Measurements from ENCODE around the gene AUH. TPM values are rescaled to one million over a fixed set of nuclear protein-coding genes. Genes with fewer than 3 reads are reported as not detected.

AUH gene
- total RNA-seq, 2 donors from 2014 or later: 58.0 to 76.1 TPM

- DNase-seq (ENCODE audit: low spot score): no peak
- H3K4me3 ChIP-seq: no peak overlapping the region
- H3K36me3 ChIP-seq: no peaks in the 10 kb centered on the region
- no peak overlapping the region for H3K27ac ChIP-seq
- no peaks in the 10 kb centered on the region for H3K27me3 ChIP-seq (replicated peaks; ENCODE audit: insufficient read depth)
- intact Hi-C loops (cut with DNase I): loop anchor here (5.0 kb wide), 1 partner anchor 66 kb away; the partner anchor contains the start of gene AUH
- no peaks in the 10 kb centered on the region for H3K4me1 ChIP-seq (replicated peaks)
- no peaks in the 10 kb centered on the region for H3K9me3 ChIP-seq
- no peak for TF ChIP-seq POLR2AphosphoS5 (IDR thresholded peaks at IDR 0.05)
- TF ChIP-seq CTCF (IDR thresholded peaks at IDR 0.05): no peak
- no peak for TF ChIP-seq POLR2A (IDR thresholded peaks at IDR 0.05)
These were observed 65.4 kb downstream of the AUH start for GRCh38 chr9:91296354-91296753.

GRCh38 chr9:91295357-91295756 is 66.4 kb downstream of the AUH start:
- no peak overlapping the region for H3K4me3 ChIP-seq
- no peaks in the 10 kb centered on the region for H3K9me3 ChIP-seq
- intact Hi-C loops (cut with DNase I): loop anchor here (5.0 kb wide), 1 partner anchor 67 kb away; the partner anchor contains the start of gene AUH
- no peaks in the 10 kb centered on the region for H3K4me1 ChIP-seq (replicated peaks)
- H3K36me3 ChIP-seq: no peaks in the 10 kb centered on the region
- no peak for DNase-seq (ENCODE audit: low spot score)
- 95% methylated on average over 2 of the region's 2 CpGs for WGBS
- no peaks in the 10 kb centered on the region for H3K27me3 ChIP-seq (replicated peaks; ENCODE audit: insufficient read depth)
- no peak for TF ChIP-seq POLR2A (IDR thresholded peaks at IDR 0.05)
- TF ChIP-seq CTCF (IDR thresholded peaks at IDR 0.05): no peak
- TF ChIP-seq POLR2AphosphoS5 (IDR thresholded peaks at IDR 0.05): no peak
- H3K27ac ChIP-seq: no peak overlapping the region

GRCh38 chr9:91291866-91292265 is 69.9 kb downstream of the AUH start:
- no peak for DNase-seq (ENCODE audit: low spot score)
- TF ChIP-seq CTCF (IDR thresholded peaks at IDR 0.05) (no peak), POLR2AphosphoS5 (IDR thresholded peaks at IDR 0.05) (no peak), POLR2A (IDR thresholded peaks at IDR 0.05) (no peak)
- 81% methylated on average over 4 of the region's 4 CpGs for WGBS
- H3K27me3 ChIP-seq (replicated peaks; ENCODE audit: insufficient read depth): no peaks in the 10 kb centered on the region
- no peak overlapping the region for H3K4me3 ChIP-seq
- intact Hi-C loops (cut with DNase I): no loop called here
- no peak overlapping the region for H3K27ac ChIP-seq
- no peaks in the 10 kb centered on the region for H3K4me1 ChIP-seq (replicated peaks)
- no peaks in the 10 kb centered on the region for H3K9me3 ChIP-seq
- H3K36me3 ChIP-seq: no peaks in the 10 kb centered on the region

GRCh38 chr9:91289244-91289643 is 72.5 kb downstream of the AUH start:
- TF ChIP-seq POLR2A (IDR thresholded peaks at IDR 0.05) (no peak), CTCF (IDR thresholded peaks at IDR 0.05) (no peak), POLR2AphosphoS5 (IDR thresholded peaks at IDR 0.05) (no peak)
- DNase-seq (ENCODE audit: low spot score): no peak
- Histone ChIP-seq H3K4me1 (replicated peaks) (peaks cover 3% of the 10 kb centered on the region), H3K36me3 (no peaks in the 10 kb centered on the region), H3K9me3 (no peaks in the 10 kb centered on the region), H3K4me3 (no peak overlapping the region), H3K27me3 (replicated peaks; ENCODE audit: insufficient read depth) (no peaks in the 10 kb centered on the region), H3K27ac (no peak overlapping the region)
- 80% methylated on average over 1 of the region's 1 CpG for WGBS
- intact Hi-C loops (cut with DNase I): no loop called here

GRCh38 chr9:91285729-91286353 is 75.9 kb downstream of the AUH start:
- DNase-seq (ENCODE audit: low spot score): no peak
- 21% methylated on average over 6 of the region's 6 CpGs for WGBS
- intact Hi-C loops (cut with DNase I): no loop called here
- no peaks in the 10 kb centered on the region for H3K36me3 ChIP-seq
- H3K9me3 ChIP-seq: no peaks in the 10 kb centered on the region
- no peaks in the 10 kb centered on the region for H3K27me3 ChIP-seq (replicated peaks; ENCODE audit: insufficient read depth)
- TF ChIP-seq CTCF (IDR thresholded peaks at IDR 0.05) (no peak), POLR2A (IDR thresholded peaks at IDR 0.05) (no peak), POLR2AphosphoS5 (IDR thresholded peaks at IDR 0.05) (no peak)
- H3K4me1 ChIP-seq (replicated peaks): peaks cover 3% of the 10 kb centered on the region
- H3K27ac ChIP-seq: peak overlapping the region in 1 of 2 donors; percentile 41
- no peak overlapping the region for H3K4me3 ChIP-seq
